NCI-H2107 treated with DMSO at 0.1 percent for 48 hours (cell line): ENCODE results near the gene IGHMBP2.

Experiments
- DNase-seq: peaks from one replicate; lab custom pipeline; 2025; ENCODE audit not compliant: unreplicated experiment; lab: John Stamatoyannopoulos, UW

Gene IGHMBP2

DNA sequence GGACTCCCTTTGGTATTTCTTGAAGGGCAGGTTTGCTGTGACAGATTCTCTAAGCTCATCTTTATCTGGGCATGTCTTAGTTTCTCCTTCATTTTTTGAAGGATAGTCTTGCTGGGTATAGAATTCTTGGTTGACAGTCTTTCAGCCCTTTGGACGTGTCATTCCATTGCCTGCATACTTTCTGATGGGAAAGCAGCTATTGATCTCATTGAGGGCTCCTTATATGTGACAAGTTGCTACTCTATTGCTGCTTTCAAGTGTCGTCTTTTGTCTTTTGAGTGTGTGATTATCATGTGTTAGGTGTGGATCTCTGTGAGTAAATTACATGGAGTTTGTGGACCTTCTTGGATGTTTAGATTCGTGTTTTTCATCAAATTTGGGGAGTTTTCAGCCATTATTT is 21.9 kb downstream of the IGHMBP2 start:
- DNase-seq = no peak

DNA sequence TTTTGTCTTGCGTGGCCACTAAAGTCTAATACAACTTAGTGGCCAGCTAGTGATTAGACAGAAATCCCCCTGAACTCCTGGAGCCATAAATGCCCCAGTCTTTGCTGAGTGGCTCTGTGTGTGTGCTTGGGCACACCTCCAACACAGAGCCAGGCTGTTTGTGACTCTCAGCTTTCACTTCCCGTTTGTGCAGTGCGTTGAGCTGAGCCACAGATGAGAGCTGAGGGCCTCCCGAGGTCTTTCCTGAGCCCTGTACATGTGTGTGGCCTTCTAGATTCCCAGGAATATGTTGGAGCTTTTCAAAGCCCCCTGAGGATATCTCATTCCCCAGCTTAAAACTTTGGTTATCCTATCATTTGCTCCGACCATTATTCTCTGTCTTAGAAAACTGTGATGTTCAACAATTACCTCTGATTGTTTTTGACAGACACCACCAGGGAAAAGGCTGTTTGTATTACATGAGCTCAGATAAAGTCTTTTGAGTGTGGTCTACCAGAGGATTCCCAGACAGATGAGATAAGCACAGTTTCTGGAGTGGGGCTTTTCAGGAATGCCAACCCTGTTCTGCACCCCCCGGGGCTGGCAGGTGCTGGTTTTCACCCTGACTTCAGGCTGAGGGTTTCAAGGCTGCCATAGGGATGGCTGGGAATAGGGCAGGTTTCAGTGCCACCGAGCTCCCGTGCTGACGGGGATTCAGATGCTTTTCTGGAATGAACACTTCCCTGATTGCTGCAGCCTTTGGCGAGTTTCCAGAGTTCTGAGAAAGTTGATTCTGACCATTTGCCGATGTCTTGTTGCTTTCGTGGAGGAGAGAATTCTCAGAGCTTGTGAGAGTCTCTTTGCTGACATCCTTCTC is 23.8 kb downstream of the IGHMBP2 start:
- no peak for DNase-seq

DNA sequence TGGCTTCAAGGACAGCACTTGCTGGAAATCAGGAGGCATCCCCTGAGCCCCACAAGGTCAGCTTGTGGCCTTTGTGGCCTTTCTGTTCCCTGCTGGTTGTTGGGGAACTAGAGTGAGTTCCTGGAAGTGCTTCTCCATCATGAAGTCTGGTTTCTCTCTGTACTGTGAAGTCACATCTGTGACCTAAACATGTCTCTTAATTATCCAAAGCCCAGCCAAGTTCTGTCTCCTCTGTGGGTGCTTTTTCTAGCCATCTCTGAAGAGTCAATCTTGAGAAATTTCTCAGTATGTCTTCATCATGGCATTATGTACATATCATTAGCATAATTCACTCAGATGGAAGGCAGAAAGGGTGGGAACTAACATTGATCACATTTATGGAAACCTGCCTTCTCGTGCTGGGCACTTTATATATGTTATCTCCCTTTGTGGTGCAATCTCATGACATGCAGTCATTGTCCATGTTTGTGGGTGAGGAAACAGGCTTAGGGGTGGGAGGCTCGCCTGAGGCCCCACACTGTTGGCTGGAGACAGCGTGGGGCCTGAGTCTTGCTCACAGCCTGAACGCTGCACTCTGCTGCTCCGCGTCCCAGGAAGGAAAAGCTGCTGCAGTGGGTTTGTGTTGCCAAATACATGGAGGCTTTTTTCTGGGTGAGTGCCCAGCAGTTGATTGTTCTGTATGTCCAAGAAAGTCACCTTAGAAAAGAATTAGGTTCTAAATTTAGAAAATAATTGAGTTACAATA is 24.6 kb downstream of the IGHMBP2 start:
- no peak for DNase-seq

DNA sequence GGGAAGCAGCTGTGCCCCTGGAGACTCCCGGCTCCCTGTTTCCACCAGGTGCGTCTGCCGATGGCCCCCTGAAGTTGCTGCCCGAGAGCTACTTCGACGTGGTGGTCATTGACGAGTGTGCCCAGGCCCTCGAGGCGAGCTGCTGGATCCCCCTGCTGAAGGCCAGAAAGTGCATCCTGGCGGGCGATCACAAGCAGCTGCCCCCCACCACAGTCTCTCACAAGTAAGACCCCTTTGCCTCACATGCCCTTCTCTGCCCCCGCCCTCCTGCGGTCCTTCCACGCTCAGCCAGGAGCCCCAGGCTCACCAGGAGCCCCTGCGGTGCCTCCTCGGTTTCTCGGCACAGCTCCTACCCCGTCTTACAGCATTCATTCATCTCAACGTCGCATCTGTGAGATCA is 25.4 kb downstream of the IGHMBP2 start:
- no peak for DNase-seq

DNA sequence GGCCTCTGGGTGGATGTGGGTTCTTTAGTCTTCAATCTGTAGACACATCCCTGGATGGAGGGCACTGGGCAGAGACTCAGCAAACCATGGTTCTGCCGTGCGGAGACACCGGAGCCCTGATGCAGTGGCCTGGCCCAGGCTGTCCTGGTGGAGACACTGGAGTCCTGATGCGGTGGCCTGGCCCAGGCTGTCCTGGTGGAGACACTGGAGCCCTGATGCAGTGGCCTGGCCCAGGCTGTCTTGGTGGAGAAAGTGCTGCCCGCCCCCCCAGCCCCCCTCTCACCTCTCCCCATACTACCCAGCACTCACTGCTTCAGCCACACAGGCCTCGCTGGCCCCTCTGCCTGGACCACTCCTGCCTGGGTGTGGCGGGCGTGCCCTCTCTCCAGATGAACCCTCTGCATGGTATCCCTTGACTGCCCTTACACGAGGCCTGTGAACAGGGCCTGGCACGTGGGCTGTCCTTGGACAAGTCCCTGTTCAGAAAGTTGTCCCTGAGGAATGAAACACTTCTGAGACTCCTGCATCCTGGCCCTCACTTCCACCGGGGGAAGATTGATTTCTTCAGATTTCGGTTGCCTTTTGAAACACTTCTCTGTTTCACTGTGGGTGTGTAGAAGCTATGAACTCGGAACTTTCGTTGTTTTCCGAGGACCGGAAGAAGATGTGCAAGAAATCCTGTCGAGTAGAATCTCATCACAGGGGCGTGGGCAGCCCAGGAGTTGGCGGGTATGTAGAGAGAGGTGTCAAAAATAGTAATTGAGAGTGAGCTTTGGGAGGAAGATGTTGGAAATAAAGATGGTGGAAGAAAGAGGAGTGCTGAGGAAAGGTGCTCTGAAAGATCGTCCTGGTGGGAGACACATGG is 26.2 kb downstream of the IGHMBP2 start:
- DNase-seq = no peak

DNA sequence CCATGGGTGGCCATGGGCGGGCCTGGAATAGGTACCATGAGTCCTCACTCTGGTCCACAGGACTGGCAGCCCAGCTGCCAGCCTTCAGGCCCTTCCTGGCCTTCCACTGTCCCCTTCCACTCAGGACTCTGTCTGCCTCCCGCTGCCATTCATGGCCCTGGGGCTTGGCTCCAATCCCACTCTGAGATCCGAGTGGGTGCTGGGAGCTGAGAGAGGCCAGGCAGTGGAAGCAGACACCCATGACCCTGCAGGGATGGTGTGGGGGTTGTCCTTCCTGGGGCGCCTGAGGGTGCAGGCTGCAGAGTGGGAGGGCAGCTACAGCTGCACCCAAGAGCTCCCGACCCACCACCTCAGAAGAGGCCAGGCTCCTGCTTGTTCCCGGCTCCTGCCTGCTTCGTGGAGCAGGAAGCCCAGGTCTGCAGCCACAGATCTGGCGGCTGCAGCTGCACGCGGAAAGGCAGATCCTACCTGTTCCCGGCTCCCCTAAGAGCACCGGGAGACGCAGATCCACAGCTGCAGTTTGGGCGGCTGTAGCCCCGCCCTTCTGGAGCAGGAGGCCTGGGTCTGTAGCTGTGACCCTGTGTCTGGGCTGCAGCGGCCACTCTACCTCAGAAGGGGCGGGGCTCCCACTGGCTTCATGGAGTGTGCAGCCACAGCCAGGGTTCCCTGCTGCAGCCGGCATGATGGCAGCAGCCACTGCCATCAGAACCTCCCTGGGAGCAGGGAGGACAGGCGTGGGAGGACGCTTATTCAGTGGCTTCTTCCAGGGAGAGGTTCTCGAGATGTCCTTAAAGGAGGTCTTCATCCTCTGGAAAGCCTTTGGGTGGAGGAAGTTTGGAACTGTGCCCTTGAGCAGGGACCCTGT is 27.5 kb downstream of the IGHMBP2 start:
- no peak for DNase-seq

DNA sequence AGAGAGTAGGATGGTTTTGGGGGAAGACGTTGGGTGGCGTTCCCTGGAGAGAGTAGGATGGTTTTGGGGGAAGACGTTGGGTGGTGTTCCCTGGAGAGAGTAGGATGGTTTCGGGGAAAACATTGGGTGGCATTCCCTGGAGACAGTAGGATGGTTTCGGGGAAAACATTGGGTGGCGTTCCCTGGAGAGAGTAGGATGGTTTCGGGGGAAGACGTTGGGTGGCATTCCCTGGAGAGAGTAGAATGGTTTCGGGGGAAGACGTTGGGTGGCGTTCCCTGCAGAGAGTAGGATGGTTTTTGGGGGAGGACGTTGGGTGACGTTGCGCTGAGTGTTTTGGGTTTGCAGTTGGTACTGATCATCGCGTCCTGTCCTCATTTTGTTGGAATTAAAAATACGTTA is 28.2 kb downstream of the IGHMBP2 start:
- no peak for DNase-seq

DNA sequence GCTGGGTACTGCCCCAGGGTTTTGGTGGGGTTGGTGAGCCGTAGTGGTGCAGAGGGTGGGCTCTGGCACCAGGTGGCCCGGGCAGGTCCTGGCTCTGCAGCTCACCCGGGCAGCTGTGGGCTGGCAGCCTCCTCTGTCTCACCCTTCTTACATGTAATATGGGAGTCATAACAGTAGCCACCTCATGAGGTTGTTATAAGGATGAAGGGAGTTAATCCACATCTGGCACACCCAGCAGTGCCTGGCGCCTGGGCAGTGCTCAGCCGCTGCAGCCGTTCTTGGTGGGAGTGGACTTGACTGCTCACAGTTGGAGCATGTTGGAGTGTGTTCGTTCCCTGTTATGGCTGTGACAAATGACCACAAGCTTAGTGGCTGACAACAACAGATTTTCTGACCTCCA is 28.7 kb downstream of the IGHMBP2 start:
- no peak for DNase-seq

DNA sequence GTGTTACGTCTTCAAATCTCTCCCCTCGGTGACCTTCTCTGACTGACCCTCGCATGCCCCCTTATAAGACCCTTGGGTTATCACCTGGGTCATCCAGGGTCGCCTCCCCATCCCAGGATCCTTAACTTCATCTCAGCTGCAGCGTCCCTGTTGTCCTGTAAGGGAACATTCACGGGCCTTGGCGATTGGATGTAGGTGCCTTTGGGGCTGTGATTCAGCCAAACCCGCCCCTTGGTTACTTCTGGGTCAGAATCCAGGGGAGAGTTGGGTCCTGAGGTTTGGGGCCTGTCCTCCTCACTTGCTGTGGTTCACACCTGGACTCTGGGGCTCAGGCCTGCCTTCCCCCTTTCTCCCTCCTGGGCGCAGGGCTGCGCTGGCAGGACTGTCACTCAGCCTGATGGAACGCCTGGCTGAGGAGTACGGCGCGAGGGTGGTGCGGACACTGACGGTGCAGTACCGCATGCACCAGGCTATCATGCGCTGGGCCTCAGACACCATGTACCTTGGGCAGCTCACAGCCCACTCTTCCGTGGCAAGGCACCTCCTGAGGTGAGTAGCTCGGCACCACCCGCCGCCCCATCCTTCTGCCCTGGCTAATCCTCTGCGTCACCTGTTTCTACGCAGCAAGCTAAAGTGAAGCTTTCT is 29.4 kb downstream of the IGHMBP2 start:
- no peak for DNase-seq

DNA sequence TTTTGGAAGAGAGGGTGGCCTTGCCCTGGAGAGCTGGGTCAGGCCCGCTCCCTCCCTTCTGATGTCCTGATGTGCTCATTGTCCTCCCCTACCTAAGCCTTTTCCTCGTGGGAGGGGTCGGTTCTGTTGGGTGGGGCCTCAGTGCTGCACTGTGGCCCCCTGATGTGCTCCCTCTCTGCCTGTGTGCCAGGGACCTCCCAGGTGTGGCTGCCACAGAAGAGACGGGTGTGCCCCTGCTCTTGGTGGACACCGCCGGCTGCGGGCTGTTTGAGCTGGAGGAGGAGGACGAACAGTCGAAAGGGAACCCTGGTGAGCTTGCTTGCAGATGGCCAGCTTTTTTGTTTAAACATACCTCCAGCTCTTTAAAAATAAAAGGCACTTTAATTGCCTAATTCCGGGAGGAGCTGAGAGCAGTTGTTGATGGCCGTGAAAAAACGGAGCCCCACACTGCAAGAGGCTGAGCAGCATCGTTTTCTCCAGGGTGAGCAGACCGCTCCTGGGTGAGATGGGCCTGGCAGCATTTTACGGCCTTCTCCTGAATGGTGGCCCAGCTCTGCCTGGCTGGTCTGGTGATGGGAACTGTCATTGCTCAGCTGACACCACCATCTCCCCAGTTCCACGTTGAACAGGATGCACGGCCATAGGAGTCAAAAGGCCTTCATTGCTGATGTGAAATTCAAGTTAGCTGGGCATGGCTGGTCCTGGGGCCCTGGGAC is 30.1 kb downstream of the IGHMBP2 start:
- no peak for DNase-seq

DNA sequence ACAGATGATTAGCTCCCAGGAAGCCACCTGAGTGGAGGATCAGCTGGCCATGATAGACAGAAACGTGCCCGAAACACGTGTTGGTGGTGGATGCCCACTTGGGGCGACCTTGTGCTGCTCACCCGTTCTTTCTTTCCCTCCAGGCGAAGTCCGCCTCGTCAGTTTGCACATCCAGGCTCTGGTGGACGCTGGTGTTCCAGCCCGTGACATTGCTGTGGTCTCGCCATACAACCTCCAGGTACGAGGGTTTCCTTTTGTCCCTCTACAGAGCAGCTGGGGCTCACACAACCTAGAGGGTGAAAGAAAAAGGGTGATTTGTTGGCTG is 30.6 kb downstream of the IGHMBP2 start:
- no peak for DNase-seq

DNA sequence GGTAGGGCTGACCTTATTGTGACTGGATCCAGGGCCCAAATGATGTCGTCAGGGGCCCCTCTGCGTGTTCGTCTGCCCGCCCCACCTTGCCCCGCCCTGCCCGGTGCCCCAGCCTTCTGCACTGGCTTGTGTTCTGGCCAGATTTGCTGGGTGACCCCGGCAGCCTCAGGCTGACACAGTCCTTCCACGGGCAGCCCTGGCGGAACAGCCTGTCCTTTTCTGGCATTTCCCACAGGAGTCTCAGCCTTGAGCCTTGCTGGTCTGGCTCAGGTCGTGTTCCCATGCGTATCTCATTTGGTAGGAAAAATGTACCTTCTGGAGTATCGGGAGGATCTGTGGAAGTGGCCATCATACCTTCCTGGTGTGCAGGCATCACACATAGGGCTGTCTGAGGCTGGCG is 31.0 kb downstream of the IGHMBP2 start:
- DNase-seq = no peak

DNA sequence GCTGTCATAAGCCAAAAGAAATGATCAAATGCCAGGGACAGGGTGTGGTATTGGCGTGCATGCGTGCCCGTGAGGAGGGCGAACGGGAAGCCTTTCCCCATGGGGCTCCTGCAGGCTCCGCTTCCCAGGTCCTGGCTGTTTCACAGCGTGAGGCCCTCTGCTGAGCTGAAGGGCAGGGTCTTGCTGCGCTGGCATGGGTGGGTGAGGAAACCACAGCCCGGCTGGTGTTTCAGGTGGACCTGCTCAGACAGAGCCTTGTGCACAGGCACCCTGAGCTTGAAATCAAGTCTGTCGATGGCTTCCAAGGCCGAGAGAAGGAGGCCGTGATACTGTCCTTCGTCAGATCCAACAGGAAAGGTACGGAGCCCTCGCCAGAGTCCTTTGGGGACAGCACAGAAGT is 31.4 kb downstream of the IGHMBP2 start:
- DNase-seq = no peak

DNA sequence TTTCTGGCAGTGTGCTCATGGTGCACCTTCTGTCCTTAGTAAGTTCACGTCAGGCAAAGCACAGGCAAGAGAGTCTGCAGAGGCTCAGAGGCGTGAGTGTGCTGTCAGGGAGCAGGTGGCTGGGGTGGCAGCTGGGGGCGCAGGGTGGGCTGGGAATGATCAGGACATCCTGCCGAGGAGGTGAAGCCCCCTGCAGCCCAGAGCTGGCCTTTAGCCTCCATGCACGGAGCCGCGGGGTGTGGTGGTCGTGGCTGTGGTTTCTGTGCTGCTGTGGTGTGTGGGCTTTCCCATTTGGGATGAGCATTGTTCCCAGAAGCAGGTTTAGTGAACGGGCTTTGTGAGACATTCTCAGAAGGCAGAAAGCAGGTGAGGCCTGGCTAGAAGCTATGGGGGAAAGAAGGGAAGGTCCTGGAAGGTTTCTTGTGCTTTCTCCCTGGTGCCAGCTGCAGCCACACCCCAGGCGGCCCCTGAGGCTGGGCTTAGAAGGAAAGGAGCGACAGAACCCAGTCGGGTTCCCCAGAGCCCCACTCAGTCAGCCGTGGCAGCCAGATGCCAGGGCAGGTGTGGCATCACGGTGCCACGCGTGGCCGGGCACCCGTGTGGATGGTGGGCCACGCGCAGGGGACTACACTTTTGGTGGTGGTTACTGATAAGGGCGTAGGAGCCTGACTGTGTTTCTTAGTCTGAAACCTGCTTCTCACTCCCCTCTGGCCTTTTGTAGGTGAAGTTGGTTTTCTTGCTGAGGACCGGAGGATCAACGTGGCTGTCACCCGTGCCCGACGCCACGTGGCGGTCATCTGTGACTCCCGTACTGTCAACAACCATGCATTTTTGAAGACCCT is 32.0 kb downstream of the IGHMBP2 start:
- DNase-seq = no peak

DNA sequence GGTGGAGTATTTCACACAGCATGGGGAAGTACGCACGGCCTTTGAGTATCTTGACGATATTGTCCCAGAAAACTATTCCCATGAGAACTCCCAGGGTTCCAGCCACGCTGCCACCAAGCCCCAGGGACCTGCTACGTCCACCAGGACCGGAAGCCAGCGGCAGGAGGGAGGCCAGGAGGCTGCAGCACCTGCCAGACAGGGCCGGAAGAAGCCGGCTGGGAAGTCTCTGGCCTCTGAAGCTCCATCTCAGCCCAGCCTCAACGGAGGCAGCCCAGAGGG is 32.6 kb downstream of the IGHMBP2 start:
- DNase-seq = no peak

DNA sequence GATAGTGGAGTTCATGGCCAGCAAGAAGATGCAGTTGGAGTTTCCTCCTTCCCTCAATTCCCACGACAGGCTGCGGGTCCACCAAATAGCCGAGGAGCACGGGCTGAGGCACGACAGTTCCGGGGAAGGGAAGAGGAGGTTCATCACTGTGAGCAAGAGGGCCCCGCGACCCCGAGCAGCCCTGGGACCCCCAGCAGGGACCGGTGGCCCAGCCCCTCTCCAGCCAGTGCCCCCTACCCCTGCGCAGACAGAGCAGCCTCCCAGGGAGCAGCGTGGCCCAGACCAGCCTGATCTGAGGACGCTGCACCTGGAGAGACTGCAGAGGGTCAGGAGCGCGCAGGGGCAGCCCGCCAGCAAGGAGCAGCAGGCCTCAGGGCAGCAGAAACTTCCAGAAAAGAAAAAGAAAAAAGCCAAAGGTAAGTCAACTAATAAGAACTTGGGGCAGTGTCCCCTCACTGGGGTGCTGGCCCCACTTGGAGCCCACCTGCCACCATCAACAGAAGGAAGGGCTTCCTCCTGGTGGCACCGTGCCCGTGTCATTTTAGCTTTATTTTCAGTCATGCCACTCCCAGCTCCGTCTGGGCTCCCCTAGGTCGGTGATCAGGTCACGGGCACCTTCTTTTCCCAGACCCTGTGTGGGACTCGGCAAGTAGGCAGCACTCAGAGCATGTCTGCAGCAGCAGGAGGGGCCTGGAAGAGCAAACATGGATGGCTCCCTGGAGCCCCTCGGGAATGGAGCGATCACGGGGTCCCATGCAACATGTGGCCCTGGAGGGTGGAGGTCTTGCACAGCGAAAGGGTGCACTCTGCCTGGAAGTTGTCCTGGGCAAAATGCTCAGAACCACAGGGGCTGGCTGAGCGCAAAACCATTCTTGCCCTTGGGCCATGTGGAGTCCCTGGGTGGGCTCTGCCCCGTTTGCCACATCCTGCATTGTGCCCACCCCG is 33.3 kb downstream of the IGHMBP2 start:
- no peak for DNase-seq

DNA sequence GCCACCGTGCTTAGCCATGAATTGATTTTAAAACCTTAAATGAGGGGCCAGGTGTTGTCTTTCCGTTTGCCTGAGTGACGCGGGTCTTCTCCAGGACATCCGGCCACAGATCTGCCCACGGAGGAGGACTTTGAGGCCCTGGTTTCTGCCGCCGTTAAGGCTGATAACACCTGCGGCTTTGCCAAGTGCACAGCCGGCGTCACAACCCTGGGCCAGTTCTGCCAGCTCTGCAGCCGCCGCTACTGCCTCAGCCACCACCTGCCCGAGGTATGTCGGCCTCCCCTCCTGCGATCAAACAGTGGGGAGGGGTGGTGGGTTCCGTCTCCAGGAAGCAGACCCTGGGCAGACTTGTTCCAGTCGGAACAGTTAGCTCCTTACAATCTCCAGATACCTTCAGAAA is 34.4 kb downstream of the IGHMBP2 start:
- DNase-seq = no peak
